Heart left ventricle (tissue), 13 donors: ENCODE results near the gene ZNF687.

Experiments
- POLR2A ChIP-seq, 2 donors: fragments of 450-650 bp; IDR thresholded peaks; one replicate each; pipeline ENCODE4 v1.6.1; 2017; ENCODE audit warnings: antibody characterized with exemption in 2 of 2, mild to moderate bottlenecking in 2 of 2, moderate library complexity in 2 of 2
- TF ChIP-seq, protein P1 (sequence below), 12 donors: fragments of 200-600 bp; sonication (generic) in 4 of 12; IDR thresholded peaks; one replicate each; pipeline versions ENCODE4 v1.5.0 to v1.8.0; 2018 to 2022; ENCODE audit warnings: antibody characterized with exemption in 12 of 12, mild to moderate bottlenecking in 5 of 12
- donor health status: ischemic (EF 13 %, LVEDD 7.1; RV severe dilation, severe dysfunction).
- donor health status: DM: no; HTN: yes; CAD: no.
- donor health status: DM: no; HTN: no; CAD: no.
- donor health status: ischemic (EF 25% LVEDD 6.9; RV normal size, moderate dysfunction).
- donor health status: ischemic (EF 25% LVEDD 5.7; RV mildly dilated, moderate dysfunction).
- donor health status: ischemic (EF 35%, LVEDD 5.7; RV mildly dilated, moderate dysfunction).
- donor health status: nonischemic (EF 11% LVEDD 7.7; RV severe dilation, severe dysfunction).
- donor health status: DM: yes; HTN: yes; CAD: no.
- donor health status: PGD.
- donor health status: ischemic (EF 29% LVEDD 5.4; RV normal size, mild dysfunction).
- donor health status: nonischemic (EF 23%, LVEDD 6.1; RV moderate dilation, normal function).

GRCh38 chr1:151246786-151247185, 35.3 kb upstream of the ZNF687 start:
- TF ChIP-seq, protein P1, sequence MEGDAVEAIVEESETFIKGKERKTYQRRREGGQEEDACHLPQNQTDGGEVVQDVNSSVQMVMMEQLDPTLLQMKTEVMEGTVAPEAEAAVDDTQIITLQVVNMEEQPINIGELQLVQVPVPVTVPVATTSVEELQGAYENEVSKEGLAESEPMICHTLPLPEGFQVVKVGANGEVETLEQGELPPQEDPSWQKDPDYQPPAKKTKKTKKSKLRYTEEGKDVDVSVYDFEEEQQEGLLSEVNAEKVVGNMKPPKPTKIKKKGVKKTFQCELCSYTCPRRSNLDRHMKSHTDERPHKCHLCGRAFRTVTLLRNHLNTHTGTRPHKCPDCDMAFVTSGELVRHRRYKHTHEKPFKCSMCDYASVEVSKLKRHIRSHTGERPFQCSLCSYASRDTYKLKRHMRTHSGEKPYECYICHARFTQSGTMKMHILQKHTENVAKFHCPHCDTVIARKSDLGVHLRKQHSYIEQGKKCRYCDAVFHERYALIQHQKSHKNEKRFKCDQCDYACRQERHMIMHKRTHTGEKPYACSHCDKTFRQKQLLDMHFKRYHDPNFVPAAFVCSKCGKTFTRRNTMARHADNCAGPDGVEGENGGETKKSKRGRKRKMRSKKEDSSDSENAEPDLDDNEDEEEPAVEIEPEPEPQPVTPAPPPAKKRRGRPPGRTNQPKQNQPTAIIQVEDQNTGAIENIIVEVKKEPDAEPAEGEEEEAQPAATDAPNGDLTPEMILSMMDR (IDR thresholded peaks at IDR 0.05): no peak
- TF ChIP-seq POLR2A (IDR thresholded peaks at IDR 0.05): no peak
